ENCODE results near the gene IZUMO3. TPM values are rescaled to one million over a fixed set of nuclear protein-coding genes. Genes with fewer than 3 reads are reported as not detected.
"Not testable (repeated sequence)": the region's sequence is repeated elsewhere in the genome, so short reads cannot be mapped to it uniquely, and the experiment has no call there.

IZUMO3 gene, protein sequence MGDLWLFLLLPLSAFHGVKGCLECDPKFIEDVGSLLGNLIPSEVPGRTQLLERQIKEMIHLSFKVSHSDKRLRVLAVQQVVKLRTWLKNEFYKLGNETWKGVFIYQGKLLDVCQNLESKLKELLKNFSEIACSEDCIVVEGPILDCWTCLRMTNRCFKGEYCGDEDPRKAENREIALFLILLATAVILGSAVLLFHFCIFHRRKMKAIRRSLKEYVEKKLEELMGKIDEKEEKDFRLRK
- total RNA-seq: not detected in 2 replicates

GRCh38 chr9:24545847-24546522, at the start of gene IZUMO3:
IZUMO3 (minus strand) TSS chr9:24545897; CDS start chr9:24545649, 248 bp downstream.
- no peak for DNase-seq (ENCODE audit: low read depth)
- H3K4me3 ChIP-seq (ENCODE audit: low read depth, low read length): no peak within 1 kb of the TSS
- TF ChIP-seq CTCF (IDR thresholded peaks at IDR 0.05; ENCODE audit: insufficient read depth, low read depth, low read length): no peak

DNA sequence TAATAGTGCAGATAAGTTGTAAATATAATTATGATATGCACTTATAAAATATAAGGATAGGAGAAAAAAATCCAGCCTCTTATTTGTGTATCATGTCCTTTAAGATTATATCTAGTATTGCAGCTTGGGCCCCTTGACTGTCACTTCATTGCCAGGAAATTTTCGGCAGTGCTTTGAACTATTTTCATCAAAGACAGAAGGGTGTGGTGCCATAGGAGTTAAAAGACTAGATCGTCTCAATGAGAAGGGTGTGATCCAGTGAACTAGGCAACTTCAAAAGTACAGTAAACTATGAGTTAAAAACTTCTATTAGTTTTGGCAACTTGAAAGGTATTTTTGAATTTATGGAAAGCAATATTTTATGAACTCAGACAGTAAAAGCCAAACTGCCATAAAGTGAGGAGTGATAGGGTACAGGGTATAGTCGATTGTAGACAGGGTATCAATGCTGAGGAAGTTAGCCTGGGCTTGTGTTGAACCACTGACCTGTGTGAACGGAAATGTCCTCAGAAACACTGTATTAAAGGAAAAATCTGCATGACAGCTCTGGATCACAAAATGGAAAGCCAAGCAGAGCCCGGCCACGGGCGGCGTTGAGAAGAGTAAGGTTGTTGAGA, 48.6 kb upstream of the IZUMO3 start:
- H3K4me3 ChIP-seq (ENCODE audit: low read depth, low read length): no peak overlapping the region
- no peak for DNase-seq (ENCODE audit: low read depth)
- no peak for TF ChIP-seq CTCF (IDR thresholded peaks at IDR 0.05; ENCODE audit: insufficient read depth, low read depth, low read length)

- no peak for TF ChIP-seq CTCF (IDR thresholded peaks at IDR 0.05; ENCODE audit: insufficient read depth, low read depth, low read length)
- H3K4me3 ChIP-seq (ENCODE audit: low read depth, low read length): no peak overlapping the region
- no peak for DNase-seq (ENCODE audit: low read depth)
Measured at GRCh38 chr9:24590432-24590831, 44.7 kb upstream of the IZUMO3 start.

DNA sequence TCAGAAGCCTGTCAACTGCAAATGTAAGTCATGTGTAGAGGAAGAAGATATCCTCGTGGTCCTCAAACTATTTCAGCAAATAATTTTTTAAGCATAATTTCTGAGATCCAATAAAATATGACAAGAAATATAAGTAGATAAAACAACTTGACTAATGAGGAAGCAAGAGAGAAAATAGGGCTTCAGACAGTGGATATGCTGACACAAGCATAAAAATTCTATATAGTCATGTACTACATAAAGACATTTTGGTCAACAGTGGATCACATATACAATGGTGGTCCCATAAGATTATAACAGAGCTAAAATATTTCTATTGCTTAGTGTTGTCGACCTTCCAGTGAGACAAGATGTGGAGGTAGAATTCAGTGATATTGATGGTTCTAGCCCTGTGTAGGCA, 42.2 kb upstream of the IZUMO3 start:
- no peak for DNase-seq (ENCODE audit: low read depth)
- H3K4me3 ChIP-seq (ENCODE audit: low read depth, low read length): no peak overlapping the region
- no peak for TF ChIP-seq CTCF (IDR thresholded peaks at IDR 0.05; ENCODE audit: insufficient read depth, low read depth, low read length)

DNA sequence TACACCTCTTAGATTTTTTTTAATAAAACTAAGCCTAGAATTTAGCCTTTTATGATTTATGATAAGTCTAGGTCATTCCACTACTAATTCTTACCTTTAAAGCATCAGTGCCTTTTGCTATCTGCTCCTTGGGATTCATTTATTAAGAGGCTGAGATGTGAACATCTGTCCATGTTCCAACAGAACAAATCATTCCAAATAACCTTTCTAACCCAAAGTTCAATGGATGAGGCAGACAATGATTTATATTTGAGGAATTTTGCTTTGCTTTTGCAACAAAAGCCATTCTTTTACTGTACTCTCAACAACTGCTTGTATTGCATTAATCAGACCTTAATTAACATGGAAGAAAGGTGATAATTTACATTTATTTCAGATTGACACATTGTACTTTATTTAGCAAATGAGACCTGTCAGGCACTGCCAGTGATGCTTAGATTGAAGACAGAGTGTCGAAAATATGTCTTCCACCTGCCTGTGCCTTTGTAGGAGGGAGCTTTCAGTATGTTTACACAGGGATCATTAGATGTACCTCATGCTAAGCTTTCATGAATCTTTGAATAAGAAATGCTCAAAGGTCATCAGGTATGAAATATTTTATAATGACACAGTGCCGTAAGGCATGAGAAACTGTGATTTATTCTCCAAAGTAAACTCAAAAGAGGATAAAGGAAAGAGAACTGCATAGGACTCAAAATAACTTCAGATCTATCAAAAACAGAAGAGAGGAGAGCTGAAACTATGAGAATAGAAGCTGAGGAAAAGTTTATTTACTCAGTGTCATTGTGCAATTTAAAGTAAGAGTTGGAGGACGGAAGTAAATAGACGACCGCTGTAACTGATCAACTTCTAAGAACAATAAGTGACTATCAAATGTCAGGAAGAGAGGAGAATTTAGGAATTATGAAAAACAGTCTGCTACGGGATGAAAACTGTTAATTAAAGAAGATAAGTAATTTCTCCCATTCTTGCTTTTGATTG, 36.7 kb upstream of the IZUMO3 start:
- DNase-seq (ENCODE audit: low read depth): no peak
- TF ChIP-seq CTCF (IDR thresholded peaks at IDR 0.05; ENCODE audit: insufficient read depth, low read depth, low read length): no peak
- H3K4me3 ChIP-seq (ENCODE audit: low read depth, low read length): no peak overlapping the region

GRCh38 chr9:24580005-24580404, 34.3 kb upstream of the IZUMO3 start:
- not testable (repeated sequence) for DNase-seq (ENCODE audit: low read depth); H3K4me3 ChIP-seq (ENCODE audit: low read depth, low read length)

Data from fibroblast of villous mesenchyme (primary cell).